K562 (cell line): ENCODE measurements around the gene VPS16. TPM values are rescaled to one million over a fixed set of nuclear protein-coding genes. Genes with fewer than 3 reads are reported as not detected.
A peak's percentile ranks its signal among the peaks of the same experiment; 100 is the strongest.

Source experiments
- ATAC-seq: fragments of 200-7000 bp; cut with Tn5 transposase; 3 replicates; pipeline ENCODE4 v1.9.1; 2020; ENCODE audit warnings: moderate library complexity
- BruUV-seq: library from RNA; stranded (reverse); fragments of 400-500 nt; replicated peaks from 2 replicates; lab custom pipeline; 2021; lab: Mats Ljungman, UMichigan
- CTCF ChIA-PET: fragments of 300-600 bp; formaldehyde crosslinking; extraction: SDS; loops from one replicate; lab custom pipeline; 2021; ENCODE audit warnings: low intra/inter-chr PET ratio; lab: Yijun Ruan, JAX
- POLR2A ChIA-PET: fragments of 300-600, 350-650 bp; sonication (Branson Sonifier 250); formaldehyde crosslinking; extraction: SDS; loops from one replicate; lab custom pipeline; 2021; ENCODE audit warnings: antibody characterized with exemption, inconsistent platforms; lab: Yijun Ruan, JAX
- DNase-seq, 4 experiments: peaks; one replicate each; pipeline versions ENCODE4 v3.0.0 to v3.0.0-alpha.2; 2011 to 2018; ENCODE audit warnings: low spot score in 3 of 4, mixed read lengths in 3 of 4; ENCODE audit errors: extremely low read depth in 1 of 4
- FAIRE-seq: peaks from 2 replicates; lab custom pipeline; 2011; peaks lifted over from hg19 to GRCh38; lab: Jason Lieb, UNC
- H2AFZ ChIP-seq: 2 replicates; pipeline ENCODE4 v1.6.0; 2011; ENCODE audit warnings: low read depth, low read length, control low read depth, inconsistent platforms
- H3K27ac ChIP-seq: fragments of 200-600 bp; 3 replicates; pipeline ENCODE4 v1.8.0; 2011; ENCODE audit warnings: low read depth, mild to moderate bottlenecking, control low read depth, inconsistent platforms, low read length, moderate library complexity, mixed read lengths; ENCODE audit errors: extremely low read depth
- H3K27me3 ChIP-seq, 2 experiments: fragments of 300-600 bp in 1 of 2; 2 replicates in 1 of 2; 3 replicates in 1 of 2; pipeline versions ENCODE4 v1.6.0 to v1.8.0; 2011; ENCODE audit warnings: inconsistent platforms in 2 of 2, low read length in 2 of 2, mild to moderate bottlenecking in 1 of 2, mixed read lengths in 1 of 2, moderate library complexity in 1 of 2; ENCODE audit not compliant: control insufficient read depth in 2 of 2, insufficient read depth in 2 of 2
- H3K36me3 ChIP-seq: fragments of 300-600 bp; 3 replicates; pipeline ENCODE4 v1.8.0; 2011; ENCODE audit warnings: mild to moderate bottlenecking, low read length, inconsistent platforms; ENCODE audit not compliant: control insufficient read depth, insufficient read depth
- H3K4me1 ChIP-seq, 2 experiments: fragments of 200-600 bp in 1 of 2; replicated peaks in 1 of 2; 2 replicates in 1 of 2; 3 replicates in 1 of 2; pipeline versions ENCODE4 v1.5.1 to v1.8.0; 2011; ENCODE audit warnings: inconsistent platforms in 2 of 2, low read length in 2 of 2, mild to moderate bottlenecking in 1 of 2, mixed read lengths in 1 of 2, moderate library complexity in 1 of 2; ENCODE audit not compliant: control insufficient read depth in 2 of 2, insufficient read depth in 2 of 2
- H3K4me2 ChIP-seq: 2 replicates; pipeline ENCODE4 v1.6.1; 2011; ENCODE audit warnings: low read length, control low read depth, inconsistent platforms, mixed read lengths; ENCODE audit not compliant: insufficient read depth
- H3K4me3 ChIP-seq: fragments of 200-600 bp; sonication (generic), shearing (Covaris generic); 2 replicates; pipeline ENCODE4 v1.5.1; 2016; ENCODE audit warnings: control low read depth, inconsistent platforms
- H3K79me2 ChIP-seq: fragments of 200-600 bp; 3 replicates; pipeline ENCODE4 v1.8.0; 2011; ENCODE audit warnings: low read length, inconsistent platforms; ENCODE audit not compliant: control insufficient read depth, insufficient read depth
- H3K9ac ChIP-seq, 2 experiments: 2 replicates each; pipeline versions ENCODE4 v1.6.0 to v1.6.1; 2011; ENCODE audit warnings: low read depth in 2 of 2, low read length in 2 of 2, control low read depth in 1 of 2, inconsistent platforms in 1 of 2, mild to moderate bottlenecking in 1 of 2, mixed read lengths in 1 of 2; ENCODE audit not compliant: insufficient read depth in 1 of 2
- H3K9me1 ChIP-seq: one replicate; pipeline ENCODE4 v1.6.0; 2011; ENCODE audit warnings: inconsistent platforms, mild to moderate bottlenecking, low read length, moderate library complexity; ENCODE audit not compliant: control insufficient read depth, insufficient read depth
- H3K9me3 ChIP-seq: replicated peaks from 2 replicates; pipeline ENCODE4 v1.5.1; 2011; ENCODE audit warnings: low read depth, low read length, inconsistent platforms; ENCODE audit not compliant: control insufficient read depth, insufficient read depth
- H4K20me1 ChIP-seq: replicated peaks from 2 replicates; pipeline ENCODE4 v1.6.1; 2011; ENCODE audit warnings: low read length, inconsistent platforms, mixed read lengths; ENCODE audit not compliant: control insufficient read depth, insufficient read depth
- ARID1B ChIP-seq: fragments of 450-650 bp; IDR thresholded peaks from 2 replicates; pipeline ENCODE4 v1.6.1; 2016; ENCODE audit warnings: antibody characterized with exemption, mild to moderate bottlenecking, inconsistent platforms
- ARNT ChIP-seq, 2 experiments: fragments of 450-650 bp; IDR thresholded peaks; 2 replicates each; pipeline ENCODE4 v1.6.1; 2016; ENCODE audit warnings: mild to moderate bottlenecking in 1 of 2
- CBFA2T3 ChIP-seq: fragments of 450-650 bp; IDR thresholded peaks from 2 replicates; pipeline ENCODE4 v1.6.1; 2017
- CC2D1A ChIP-seq: fragments of 450-650 bp; IDR thresholded peaks from 2 replicates; pipeline ENCODE4 v1.6.1; 2017; ENCODE audit warnings: mild to moderate bottlenecking
- CTBP1 ChIP-seq: fragments of 450-650 bp; IDR thresholded peaks from 2 replicates; pipeline ENCODE4 v1.6.1; 2016; ENCODE audit warnings: borderline replicate concordance
- E2F5 ChIP-seq: sonication (generic); formaldehyde crosslinking; IDR thresholded peaks from 2 replicates; pipeline ENCODE4 v1.8.0; 2022; ENCODE audit warnings: mild to moderate bottlenecking, missing genetic modification reagents
- FOSL1 ChIP-seq: fragments of 200-800 bp; sonication (Bioruptor generic); conservative IDR thresholded peaks from 2 replicates; pipeline ENCODE4 v1.6.1; 2016; ENCODE audit warnings: missing genetic modification characterization, missing compliant biosample characterization
- GATA2 ChIP-seq: sonication (generic); formaldehyde crosslinking; IDR thresholded peaks from 2 replicates; pipeline ENCODE4 v1.4.0; 2020; ENCODE audit warnings: mild to moderate bottlenecking, missing genetic modification reagents
- JUND ChIP-seq, 2 experiments: IDR thresholded peaks; 2 replicates in 1 of 2; 3 replicates in 1 of 2; pipeline ENCODE4 v1.6.1; 2011; ENCODE audit warnings: borderline replicate concordance in 2 of 2, low read depth in 2 of 2, low read length in 2 of 2, improper control_type of control experiment in 1 of 2, missing biosample characterization in 1 of 2, missing genetic modification characterization in 1 of 2, missing genetic modification reagents in 1 of 2
- MTA2 ChIP-seq: fragments of 450-650 bp; IDR thresholded peaks from 2 replicates; pipeline ENCODE4 v1.6.1; 2016; ENCODE audit warnings: low read depth
- NFIC ChIP-seq: fragments of 450-650 bp; IDR thresholded peaks from 2 replicates; pipeline ENCODE4 v1.6.1; 2017; ENCODE audit warnings: mild to moderate bottlenecking, inconsistent platforms
- PHF20 ChIP-seq: fragments of 450-650 bp; IDR thresholded peaks from 2 replicates; pipeline ENCODE4 v1.6.1; 2018; ENCODE audit not compliant: partially characterized antibody
- SAP30 ChIP-seq: fragments of 200-600 bp; sonication (generic); IDR thresholded peaks from 2 replicates; pipeline ENCODE4 v1.6.1; 2012; ENCODE audit warnings: borderline replicate concordance, low read depth, mild to moderate bottlenecking, moderate library complexity, low read length, control low read depth, inconsistent platforms; ENCODE audit not compliant: insufficient read depth, poor library complexity, severe bottlenecking
- SMARCA4 ChIP-seq: fragments of 450-650 bp; IDR thresholded peaks from 2 replicates; pipeline ENCODE4 v1.6.1; 2016
- SRSF7 ChIP-seq: fragments of 200-400 bp; formaldehyde crosslinking; optimal IDR thresholded peaks from 2 replicates; pipeline ENCODE3; 2017; ENCODE audit warnings: mild to moderate bottlenecking, low read depth, low read length
- TAL1 ChIP-seq: fragments of 450-650 bp; IDR thresholded peaks from 2 replicates; pipeline ENCODE4 v1.6.1; 2016; ENCODE audit warnings: mild to moderate bottlenecking
- TBL1XR1 ChIP-seq, 2 experiments: IDR thresholded peaks; 2 replicates each; pipeline ENCODE4 v1.6.1; 2012; ENCODE audit warnings: improper control_type of control experiment in 2 of 2, low read length in 2 of 2, mild to moderate bottlenecking in 1 of 2
- TCFL5 ChIP-seq: fragments of 250-450 bp; sonication (Bioruptor Pico); conservative IDR thresholded peaks from 2 replicates; pipeline ENCODE4 v1.6.1; 2021; ENCODE audit warnings: mild to moderate bottlenecking, moderate library complexity, matching md5 sums
- ZBTB8A ChIP-seq: fragments of 450-650 bp; IDR thresholded peaks from 2 replicates; pipeline ENCODE4 v1.6.1; 2018; ENCODE audit warnings: mild to moderate bottlenecking, moderate library complexity; ENCODE audit not compliant: partially characterized antibody
- ZNF165 ChIP-seq: fragments of 250-450 bp; sonication (Bioruptor Pico); IDR thresholded peaks from 2 replicates; pipeline ENCODE4 v1.4.0; 2020; ENCODE audit warnings: borderline replicate concordance
- ZNF347 ChIP-seq: fragments of 450-650 bp; formaldehyde crosslinking; IDR thresholded peaks from 2 replicates; pipeline ENCODE4 v1.4.0; 2020; ENCODE audit warnings: low read depth, mild to moderate bottlenecking, moderate library complexity
- ZNF436 ChIP-seq: fragments of 250-450, 450-650 bp; sonication (Bioruptor Pico); formaldehyde crosslinking; IDR thresholded peaks from 2 replicates; pipeline ENCODE4 v1.7.0; 2020; ENCODE audit warnings: mild to moderate bottlenecking
- WGBS: fragments of 100-300 bp; shearing (Covaris generic); methylation state at CpG from one replicate; pipeline ENCODE4 v1.1.6; 2016; ENCODE audit warnings: low coverage, mixed read lengths; ENCODE audit not compliant: insufficient coverage; ENCODE audit errors: missing lambda C conversion rate; 5-methylcytosine and 5-hydroxymethylcytosine counted together
- in situ Hi-C: fragments of 300-500 bp; cut with MboI; formaldehyde crosslinking; loops from 4 replicates; pipeline ENCODE4 v1.15.0; 2018; ENCODE audit warnings: inconsistent platforms, mixed read lengths
- intact Hi-C: fragments of 100-400 bp; cut with micrococcal nuclease; formaldehyde crosslinking; loops from 2 replicates; pipeline ENCODE4 v1.14.2; 2022
- polyA plus RNA-seq, 8 experiments: library from polyadenylated mRNA; depleted of rRNA in 4 of 8; stranded (reverse) in 5 of 8; unstranded in 3 of 8; fragments of >200 nt; fragmentation: Nextera tagmentation in 2 of 8; fragmentation: Illumina TruSeq in 1 of 8; extraction: Ambion mirVana in 2 of 8; extraction: Trizol in 1 of 8; gene quantifications; 2 replicates each; pipeline versions ENCODE4 v1.2.1 to v1.2.3, GENCODE V29; 2011 to 2014; ENCODE audit warnings: inconsistent platforms in 1 of 8, missing spikeins in 1 of 8
- total RNA-seq, 7 experiments: library from RNA; depleted of rRNA in 6 of 7; stranded (reverse); fragments of >200 nt in 6 of 7; fragmentation: Illumina TruSeq in 2 of 7; extraction: Trizol in 2 of 7; gene quantifications; 2 replicates each; pipeline versions ENCODE4 v1.2.1 to v1.2.3, GENCODE V29; 2011 to 2021; ENCODE audit warnings: low replicate concordance in 1 of 7

VPS16 gene
- total and polyA plus RNA-seq, 9 of the 15 experiments (the other 6 are each of a cell fraction or from before 2014, with no cell fraction given) = 6.8 to 24.7 (median 14.0) TPM

- TF ChIP-seq TCFL5 (CRISPR knock-in tag) (no peak), TAL1 (peak; percentile 55), SMARCA4 (no peak), NFIC (peak; percentile 80), FOSL1 (tag) (peak; percentile 30; the same call in 1 of the 2 replicates), JUND (IDR thresholded peaks at IDR 0.05; ENCODE audit: borderline replicate concordance, low read depth, low read length) (0 out of 2 replicates have a peak, but pooled peaks have one; percentile 12), JUND (tag; IDR thresholded peaks at IDR 0.05; ENCODE audit: borderline replicate concordance, low read depth, low read length) (no peak; the same call in 2 of the 3 replicates), PHF20 (no peak), CBFA2T3 (peak; percentile 74), ARID1B (peak; percentile 58), ZNF165 (CRISPR knock-in tag) (no peak), MTA2 (peak; percentile 20; the same call in 1 of the 2 replicates), ARNT (IDR thresholded peaks at IDR 0.05) (no peak), GATA2 (CRISPR knock-in tag) (peak; percentile 81)
Observed at GRCh38 chr20:2814587-2815051, 25.9 kb upstream of the VPS16 start, which contains the start of gene C20orf141 (continued).

GRCh38 chr20:2815242-2815900 lies 25.2 kb upstream of the VPS16 start:
- Histone ChIP-seq H3K36me3 (no peaks in the 10 kb centered on the region), H3K4me1 (peaks cover 8 to 21% of the 10 kb centered on the region in 2 experiments), H4K20me1 (no peaks in the 10 kb centered on the region), H3K27me3 (no peaks in the 10 kb centered on the region), H3K9me1 (peaks cover 3% of the 10 kb centered on the region), H2AFZ (no peak overlapping the region), H3K9me3 (0 out of 2 replicates have a peak, but pooled peaks cover 2% of the 10 kb centered on the region), H3K4me3 (no peak overlapping the region), H3K79me2 (no peaks in the 10 kb centered on the region), H3K4me2 (no peak overlapping the region), H3K9ac (peak overlapping the region in 1 of 2 experiments; percentile 45; a peak in 1 of 4 replicates), H3K27ac (no peak overlapping the region)
- 50% methylated on average over 5 of the region's 8 CpGs for WGBS
- DNase-seq (no peak), FAIRE-seq (no peak), ATAC-seq (no peak)
- CTCF ChIA-PET = no interaction called here
- POLR2A ChIA-PET = no interaction called here
- no TSS peak for BruUV-seq
- in situ Hi-C loops = no loop called here
- no peak for TF ChIP-seq ZBTB8A
- TF ChIP-seq TBL1XR1 (IDR thresholded peaks at IDR 0.05; ENCODE audit: low read length in 2 of 2) = no peak
- TF ChIP-seq ZNF436 (CRISPR knock-in tag) = no peak
- TF ChIP-seq CC2D1A = no peak
- no peak for TF ChIP-seq SAP30
- no peak for TF ChIP-seq SRSF7
- TF ChIP-seq E2F5 = no peak
- no peak for TF ChIP-seq ZNF347 (CRISPR knock-in tag)
- TF ChIP-seq CTBP1 = no peak
- intact Hi-C loops = no loop called here
